ENCODE data around the gene CACNA1B. TPM values are rescaled to one million over a fixed set of nuclear protein-coding genes. Genes with fewer than 3 reads are reported as not detected.

Gene CACNA1B
- polyA plus RNA-seq, 1 experiment = 0.01 TPM

- POLR2A ChIA-PET = no interaction called here
- DNase-seq (ENCODE audit: low read depth) = no peak
- no peak for TF ChIP-seq CTCF (IDR thresholded peaks at IDR 0.05; ENCODE audit: insufficient read depth, low read depth, low read length)
- Histone ChIP-seq H3K4me3 (ENCODE audit: low read depth, low read length) (no peak overlapping the region), H3K36me3 (ENCODE audit: control insufficient read depth, insufficient read depth, low read length) (no peaks in the 10 kb centered on the region), H3K27me3 (ENCODE audit: control insufficient read depth, insufficient read depth, low read length) (no peaks in the 10 kb centered on the region)
- CTCF ChIA-PET = no interaction called here
Observed at GRCh38 chr9:137953683-137954438, 76.3 kb downstream of the CACNA1B start.

GRCh38 chr9:137955224-137955570 lies 77.6 kb downstream of the CACNA1B start:
- ChIA-PET POLR2A (no interaction called here), CTCF (no interaction called here)
- Histone ChIP-seq H3K4me3 (ENCODE audit: low read depth, low read length) (no peak overlapping the region), H3K36me3 (ENCODE audit: control insufficient read depth, insufficient read depth, low read length) (no peaks in the 10 kb centered on the region), H3K27me3 (ENCODE audit: control insufficient read depth, insufficient read depth, low read length) (no peaks in the 10 kb centered on the region)
- no peak for DNase-seq (ENCODE audit: low read depth)
- no peak for TF ChIP-seq CTCF (IDR thresholded peaks at IDR 0.05; ENCODE audit: insufficient read depth, low read depth, low read length)

- no peak for TF ChIP-seq CTCF (IDR thresholded peaks at IDR 0.05; ENCODE audit: insufficient read depth, low read depth, low read length)
- no peaks in the 10 kb centered on the region for H3K27me3 ChIP-seq (ENCODE audit: control insufficient read depth, insufficient read depth, low read length)
- no peaks in the 10 kb centered on the region for H3K36me3 ChIP-seq (ENCODE audit: control insufficient read depth, insufficient read depth, low read length)
- DNase-seq (ENCODE audit: low read depth) = no peak
- POLR2A ChIA-PET = no interaction called here
- no peak overlapping the region for H3K4me3 ChIP-seq (ENCODE audit: low read depth, low read length)
- CTCF ChIA-PET = no interaction called here
Observed at GRCh38 chr9:137955586-137955985, 78.0 kb downstream of the CACNA1B start.

GRCh38 chr9:137956039-137956438 lies 78.5 kb downstream of the CACNA1B start:
- Histone ChIP-seq H3K4me3 (ENCODE audit: low read depth, low read length) (no peak overlapping the region), H3K27me3 (ENCODE audit: control insufficient read depth, insufficient read depth, low read length) (no peaks in the 10 kb centered on the region), H3K36me3 (ENCODE audit: control insufficient read depth, insufficient read depth, low read length) (no peaks in the 10 kb centered on the region)
- DNase-seq (ENCODE audit: low read depth) = no peak
- ChIA-PET POLR2A (no interaction called here), CTCF (no interaction called here)
- no peak for TF ChIP-seq CTCF (IDR thresholded peaks at IDR 0.05; ENCODE audit: insufficient read depth, low read depth, low read length)

- DNase-seq (ENCODE audit: low read depth) = no peak
- CTCF ChIA-PET = no interaction called here
- Histone ChIP-seq H3K27me3 (ENCODE audit: control insufficient read depth, insufficient read depth, low read length) (no peaks in the 10 kb centered on the region), H3K36me3 (ENCODE audit: control insufficient read depth, insufficient read depth, low read length) (no peaks in the 10 kb centered on the region), H3K4me3 (ENCODE audit: low read depth, low read length) (no peak overlapping the region)
- POLR2A ChIA-PET = no interaction called here
- TF ChIP-seq CTCF (IDR thresholded peaks at IDR 0.05; ENCODE audit: insufficient read depth, low read depth, low read length) = no peak
Observed at GRCh38 chr9:137956688-137957385, 79.3 kb downstream of the CACNA1B start.
